ENCODE measurements around the gene NOL4L.

GRCh38 chr20:32508775-32509119, 76.4 kb downstream of the NOL4L start:
- no peak for TF ChIP-seq CTCF (IDR thresholded peaks at IDR 0.05; ENCODE audit: insufficient read depth, low read length)
- no peak for TF ChIP-seq POLR2AphosphoS5 (IDR thresholded peaks at IDR 0.05; ENCODE audit: low read depth)
- no peak for TF ChIP-seq GABPA (IDR thresholded peaks at IDR 0.05; ENCODE audit: low read depth)

All from HL-60 (cell line).